ENCODE measurements around the gene GUCY2D.
A peak's percentile ranks its signal among the peaks of the same experiment; 100 is the strongest.
"Not testable (repeated sequence)": the region's sequence is repeated elsewhere in the genome, so short reads cannot be mapped to it uniquely, and the experiment has no call there.

The GUCY2D gene

GRCh38 chr17:8019166-8019565 is 16.8 kb downstream of the GUCY2D start:
- DNase-seq = no peak

- peak in 1 of 2 donors; percentile 35 for DNase-seq
Observed at GRCh38 chr17:8019665-8020650, 17.5 kb downstream of the GUCY2D start.

GRCh38 chr17:8020776-8021564 is 18.6 kb downstream of the GUCY2D start:
- no peak for DNase-seq

GRCh38 chr17:8021565-8022359 is 19.3 kb downstream of the GUCY2D start:
- no peak for DNase-seq

- no peak for DNase-seq
Observed at GRCh38 chr17:8022360-8023003, 20.1 kb downstream of the GUCY2D start.

- DNase-seq = not testable (repeated sequence)
Observed at GRCh38 chr17:8024161-8024560, 21.7 kb downstream of the GUCY2D start.

- DNase-seq = no peak
Observed at GRCh38 chr17:8025176-8025911, 22.9 kb downstream of the GUCY2D start.

- no peak for DNase-seq
Observed at GRCh38 chr17:8029121-8029520, 26.7 kb downstream of the GUCY2D start.

GRCh38 chr17:8031261-8031661 is 28.8 kb downstream of the GUCY2D start:
- DNase-seq = no peak

GRCh38 chr17:8031950-8032349 is 29.5 kb downstream of the GUCY2D start:
- DNase-seq = no peak

- no peak for DNase-seq
Observed at GRCh38 chr17:8032442-8032841, 30.0 kb downstream of the GUCY2D start.

- DNase-seq = no peak
Observed at GRCh38 chr17:8038954-8039610, 36.7 kb downstream of the GUCY2D start, which contains the start of gene ALOX15B. TSS of gene ALOX15B (plus strand) at chr17:8039059. CDS start at chr17:8039156, 97 bp downstream.

GRCh38 chr17:8039611-8040168 is 37.3 kb downstream of the GUCY2D start:
- no peak for DNase-seq

- DNase-seq = peak; percentile 39 to 46
Observed at GRCh38 chr17:8041249-8041928, 39.0 kb downstream of the GUCY2D start.

GRCh38 chr17:8041979-8042378 is 39.6 kb downstream of the GUCY2D start:
- no peak for DNase-seq

GRCh38 chr17:8044819-8045810 is 42.7 kb downstream of the GUCY2D start:
- no peak for DNase-seq

- DNase-seq = no peak
Observed at GRCh38 chr17:8046306-8046928, 44.0 kb downstream of the GUCY2D start.
